ENCODE measurements around the gene FOXP3. TPM values are rescaled to one million over a fixed set of nuclear protein-coding genes. Genes with fewer than 3 reads are reported as not detected.

FOXP3 gene
- polyA plus RNA-seq, 1 of the 3 experiments (the other 2 are of a cell fraction) = 0.12 TPM

DNA sequence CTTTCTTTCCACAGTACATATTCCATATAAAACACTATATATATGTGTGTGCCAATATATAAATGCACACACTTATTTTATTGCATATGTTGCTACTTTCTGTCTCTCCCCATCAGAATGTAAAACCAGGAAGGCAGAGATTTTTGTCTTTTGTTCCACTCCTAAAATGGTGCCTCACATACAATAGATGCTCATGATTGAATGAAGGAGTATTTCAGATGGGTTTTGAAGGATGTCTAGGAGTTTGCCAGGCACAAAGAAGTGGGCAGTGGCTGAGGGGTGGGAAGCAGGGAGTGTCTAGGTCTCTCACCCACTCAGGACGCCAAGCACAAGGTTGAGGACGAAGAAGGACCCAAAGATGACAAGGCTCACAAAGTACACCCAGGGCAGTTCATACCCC lies 36.8 kb downstream of the FOXP3 start:
- Histone ChIP-seq H2AFZ (ENCODE audit: low read depth) (no peak overlapping the region), H3K36me3 (replicated peaks in 1 of 2; ENCODE audit: control insufficient read depth in 1 of 2, insufficient read depth in 2 of 2, low read length in 1 of 2) (no peaks in the 10 kb centered on the region), H3K27me3 (ENCODE audit: insufficient read depth) (peaks cover 6% of the 10 kb centered on the region; the same call in 1 of the 2 replicates), H3K9ac (no peak overlapping the region), H4K20me1 (ENCODE audit: insufficient read depth) (no peaks in the 10 kb centered on the region), H3K4me1 (ENCODE audit: control insufficient read depth in 1 of 2, insufficient read depth in 2 of 2, low read depth in 1 of 2, low read length in 1 of 2) (no peaks in the 10 kb centered on the region), H3K79me2 (ENCODE audit: insufficient read depth) (no peaks in the 10 kb centered on the region), H3K4me2 (no peak overlapping the region), H3K4me3 (ENCODE audit: low read depth in 2 of 2, low read length in 1 of 2) (no peak overlapping the region), H3K9me2 (no peaks in the 10 kb centered on the region), H3F3A (replicated peaks; ENCODE audit: insufficient read depth) (no peaks in the 10 kb centered on the region), H3K27ac (ENCODE audit: low read depth in 2 of 2, low read length in 1 of 2) (no peak overlapping the region), H3K9me3 (no peaks in the 10 kb centered on the region)
- no peak for TF ChIP-seq NFIC (IDR thresholded peaks at IDR 0.05; ENCODE audit: borderline replicate concordance)
- TF ChIP-seq MEF2A (IDR thresholded peaks at IDR 0.05; ENCODE audit: borderline replicate concordance, low read depth) = no peak
- TF ChIP-seq TAF1 (IDR thresholded peaks at IDR 0.05; ENCODE audit: borderline replicate concordance, low read depth, low read length) = no peak
- no peak for TF ChIP-seq POLR2AphosphoS5 (IDR thresholded peaks at IDR 0.05; ENCODE audit: low read depth, low read length)
- TF ChIP-seq, protein P1, sequence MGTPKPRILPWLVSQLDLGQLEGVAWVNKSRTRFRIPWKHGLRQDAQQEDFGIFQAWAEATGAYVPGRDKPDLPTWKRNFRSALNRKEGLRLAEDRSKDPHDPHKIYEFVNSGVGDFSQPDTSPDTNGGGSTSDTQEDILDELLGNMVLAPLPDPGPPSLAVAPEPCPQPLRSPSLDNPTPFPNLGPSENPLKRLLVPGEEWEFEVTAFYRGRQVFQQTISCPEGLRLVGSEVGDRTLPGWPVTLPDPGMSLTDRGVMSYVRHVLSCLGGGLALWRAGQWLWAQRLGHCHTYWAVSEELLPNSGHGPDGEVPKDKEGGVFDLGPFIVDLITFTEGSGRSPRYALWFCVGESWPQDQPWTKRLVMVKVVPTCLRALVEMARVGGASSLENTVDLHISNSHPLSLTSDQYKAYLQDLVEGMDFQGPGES (IDR thresholded peaks at IDR 0.05; ENCODE audit: low read depth, low read length) = no peak
- no peak for TF ChIP-seq ELF1 (IDR thresholded peaks at IDR 0.05)
- no peak for DNase-seq
- POLR2A ChIA-PET = no interaction called here
- WGBS (ENCODE audit: low lambda C conversion rate) = 8% methylated on average over 2 of the region's 2 CpGs
- CTCF ChIA-PET = interaction anchor here (0.6 to 1.6 kb wide), 2 partner anchors 35 to 70 kb away, joined by 3 to 5 read pairs; no protein-coding TSS in a partner anchor

DNA sequence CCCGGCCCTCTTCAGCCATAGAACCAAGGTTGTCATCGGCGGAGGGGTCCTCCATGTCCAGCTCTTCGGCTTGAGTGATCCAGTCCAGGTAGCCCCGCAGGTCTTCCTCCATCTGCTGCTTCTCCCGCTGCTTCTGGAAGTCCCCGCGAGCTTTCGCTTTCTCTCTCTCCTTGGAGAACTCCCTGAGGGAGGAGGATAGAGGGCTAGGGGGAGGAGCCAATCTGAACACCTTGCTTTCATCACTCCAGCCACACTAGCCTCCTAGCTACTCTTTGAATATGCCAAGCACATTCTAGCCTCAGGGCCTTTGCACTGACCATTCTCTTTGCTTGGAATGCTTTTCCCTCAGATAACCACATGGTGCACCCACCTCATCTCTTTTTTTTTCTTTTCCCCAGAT lies 37.6 kb downstream of the FOXP3 start:
- no peak for DNase-seq
- no peak overlapping the region for H3K27ac ChIP-seq (ENCODE audit: low read depth in 2 of 2, low read length in 1 of 2)
- no peak overlapping the region for H2AFZ ChIP-seq (ENCODE audit: low read depth)
- no peaks in the 10 kb centered on the region for H4K20me1 ChIP-seq (ENCODE audit: insufficient read depth)
- H3K27me3 ChIP-seq (ENCODE audit: insufficient read depth) = peaks cover 6% of the 10 kb centered on the region; the same call in 1 of the 2 replicates
- H3K9me2 ChIP-seq = no peaks in the 10 kb centered on the region
- H3K9ac ChIP-seq = no peak overlapping the region
- WGBS (ENCODE audit: low lambda C conversion rate) = 86% methylated on average over 8 of the region's 9 CpGs
- POLR2A ChIA-PET = no interaction called here
- no peaks in the 10 kb centered on the region for H3K36me3 ChIP-seq (replicated peaks in 1 of 2; ENCODE audit: control insufficient read depth in 1 of 2, insufficient read depth in 2 of 2, low read length in 1 of 2)
- CTCF ChIA-PET = interaction anchor here (0.7 kb wide), 1 partner anchor 34 kb away, joined by 3 read pairs; no protein-coding TSS in a partner anchor
- H3K4me2 ChIP-seq = no peak overlapping the region
- no peaks in the 10 kb centered on the region for H3K79me2 ChIP-seq (ENCODE audit: insufficient read depth)
- H3K4me1 ChIP-seq (ENCODE audit: control insufficient read depth in 1 of 2, insufficient read depth in 2 of 2, low read depth in 1 of 2, low read length in 1 of 2) = no peaks in the 10 kb centered on the region
- no peaks in the 10 kb centered on the region for H3K9me3 ChIP-seq
- TF ChIP-seq, protein P1 (IDR thresholded peaks at IDR 0.05; ENCODE audit: low read depth, low read length) = no peak
- TF ChIP-seq EZH2phosphoT487 (IDR thresholded peaks at IDR 0.05; ENCODE audit: borderline replicate concordance, low read depth) = no peak
- TF ChIP-seq, protein P2, sequence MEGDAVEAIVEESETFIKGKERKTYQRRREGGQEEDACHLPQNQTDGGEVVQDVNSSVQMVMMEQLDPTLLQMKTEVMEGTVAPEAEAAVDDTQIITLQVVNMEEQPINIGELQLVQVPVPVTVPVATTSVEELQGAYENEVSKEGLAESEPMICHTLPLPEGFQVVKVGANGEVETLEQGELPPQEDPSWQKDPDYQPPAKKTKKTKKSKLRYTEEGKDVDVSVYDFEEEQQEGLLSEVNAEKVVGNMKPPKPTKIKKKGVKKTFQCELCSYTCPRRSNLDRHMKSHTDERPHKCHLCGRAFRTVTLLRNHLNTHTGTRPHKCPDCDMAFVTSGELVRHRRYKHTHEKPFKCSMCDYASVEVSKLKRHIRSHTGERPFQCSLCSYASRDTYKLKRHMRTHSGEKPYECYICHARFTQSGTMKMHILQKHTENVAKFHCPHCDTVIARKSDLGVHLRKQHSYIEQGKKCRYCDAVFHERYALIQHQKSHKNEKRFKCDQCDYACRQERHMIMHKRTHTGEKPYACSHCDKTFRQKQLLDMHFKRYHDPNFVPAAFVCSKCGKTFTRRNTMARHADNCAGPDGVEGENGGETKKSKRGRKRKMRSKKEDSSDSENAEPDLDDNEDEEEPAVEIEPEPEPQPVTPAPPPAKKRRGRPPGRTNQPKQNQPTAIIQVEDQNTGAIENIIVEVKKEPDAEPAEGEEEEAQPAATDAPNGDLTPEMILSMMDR (IDR thresholded peaks at IDR 0.05) = no peak
- TF ChIP-seq RAD21 (IDR thresholded peaks at IDR 0.05; ENCODE audit: low read length) = no peak
- no peak for TF ChIP-seq TCF12 (IDR thresholded peaks at IDR 0.05)
- TF ChIP-seq, protein P3, sequence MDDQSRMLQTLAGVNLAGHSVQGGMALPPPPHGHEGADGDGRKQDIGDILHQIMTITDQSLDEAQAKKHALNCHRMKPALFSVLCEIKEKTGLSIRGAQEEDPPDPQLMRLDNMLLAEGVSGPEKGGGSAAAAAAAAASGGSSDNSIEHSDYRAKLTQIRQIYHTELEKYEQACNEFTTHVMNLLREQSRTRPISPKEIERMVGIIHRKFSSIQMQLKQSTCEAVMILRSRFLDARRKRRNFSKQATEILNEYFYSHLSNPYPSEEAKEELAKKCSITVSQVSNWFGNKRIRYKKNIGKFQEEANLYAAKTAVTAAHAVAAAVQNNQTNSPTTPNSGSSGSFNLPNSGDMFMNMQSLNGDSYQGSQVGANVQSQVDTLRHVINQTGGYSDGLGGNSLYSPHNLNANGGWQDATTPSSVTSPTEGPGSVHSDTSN (IDR thresholded peaks at IDR 0.05) = no peak
- no peak for TF ChIP-seq MEF2A (IDR thresholded peaks at IDR 0.05; ENCODE audit: borderline replicate concordance, low read depth)
- TF ChIP-seq POLR2AphosphoS5 (IDR thresholded peaks at IDR 0.05; ENCODE audit: low read depth, low read length) = no peak
- TF ChIP-seq CHD2 (IDR thresholded peaks at IDR 0.05; ENCODE audit: low read length, partially characterized antibody) = no peak
- no peak for TF ChIP-seq MXI1 (IDR thresholded peaks at IDR 0.05; ENCODE audit: low read depth, low read length)
- TF ChIP-seq, protein P4, sequence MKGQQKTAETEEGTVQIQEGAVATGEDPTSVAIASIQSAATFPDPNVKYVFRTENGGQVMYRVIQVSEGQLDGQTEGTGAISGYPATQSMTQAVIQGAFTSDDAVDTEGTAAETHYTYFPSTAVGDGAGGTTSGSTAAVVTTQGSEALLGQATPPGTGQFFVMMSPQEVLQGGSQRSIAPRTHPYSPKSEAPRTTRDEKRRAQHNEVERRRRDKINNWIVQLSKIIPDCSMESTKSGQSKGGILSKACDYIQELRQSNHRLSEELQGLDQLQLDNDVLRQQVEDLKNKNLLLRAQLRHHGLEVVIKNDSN (IDR thresholded peaks at IDR 0.05; ENCODE audit: borderline replicate concordance, low read depth) = no peak
- TF ChIP-seq GATA2 (CRISPR knock-in tag; IDR thresholded peaks at IDR 0.05) = no peak
- no peak for TF ChIP-seq YY1 (IDR thresholded peaks at IDR 0.05; ENCODE audit: low read depth)
- TF ChIP-seq ELF1 (IDR thresholded peaks at IDR 0.05) = no peak
- H3F3A ChIP-seq (replicated peaks; ENCODE audit: insufficient read depth) = no peaks in the 10 kb centered on the region
- H3K4me3 ChIP-seq (ENCODE audit: low read depth in 2 of 2, low read length in 1 of 2) = no peak overlapping the region

Measured in SK-N-SH (cell line).